Measurements from ENCODE around the gene STK32C.

DNA sequence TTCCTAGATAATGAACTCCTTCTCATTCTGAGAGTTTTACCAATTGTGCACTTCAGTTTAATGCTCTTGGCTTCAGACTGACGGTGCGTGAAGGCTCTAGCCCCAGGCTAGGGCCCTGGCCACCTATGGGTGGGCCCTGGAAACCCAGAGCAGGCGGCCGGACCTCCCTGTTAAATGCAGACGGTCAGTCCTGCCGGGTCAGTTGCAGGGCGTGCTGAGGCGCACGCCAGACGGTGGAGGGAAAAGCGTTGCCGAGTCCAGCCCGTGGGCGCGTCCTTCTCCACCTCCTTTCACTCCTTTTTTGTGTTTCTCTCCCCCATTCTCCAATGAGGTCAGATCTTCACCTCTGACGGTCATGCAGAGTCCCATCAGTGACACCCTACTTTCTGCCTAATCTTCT lies 118.7 kb downstream of the STK32C start:
- no peak for TF ChIP-seq EZH2phosphoT487 (IDR thresholded peaks at IDR 0.05; ENCODE audit: insufficient read depth, low read depth)
- no peak for TF ChIP-seq EZH2 (IDR thresholded peaks at IDR 0.05; ENCODE audit: insufficient read depth, poor library complexity, severe bottlenecking)

All from GM23248 (cell line).